GM18861 (cell line): Measurements from ENCODE around the gene TYMP.

Source experiments
- ATAC-seq: cut with Tn5 transposase; IDR thresholded peaks from one replicate; pipeline ENCODE4 v1.9.1; 2021; ENCODE audit not compliant: unreplicated experiment

Gene TYMP

GRCh38 chr22:50563413-50564160 lies 33.8 kb upstream of the TYMP start:
- no peak for ATAC-seq

- ATAC-seq: peak; percentile 73
Observed at GRCh38 chr22:50562523-50563412, 33.0 kb upstream of the TYMP start, which contains the start of gene SYCE3. Gene SYCE3 (minus strand): TSS chr22:50562919. CDS start chr22:50556405, 6,514 bp downstream.

- no peak for ATAC-seq
Observed at GRCh38 chr22:50561401-50562358, 31.9 kb upstream of the TYMP start.

GRCh38 chr22:50560034-50560433 lies 30.2 kb upstream of the TYMP start:
- ATAC-seq: no peak

GRCh38 chr22:50556703-50557102 lies 26.9 kb upstream of the TYMP start:
- ATAC-seq: no peak

DNA sequence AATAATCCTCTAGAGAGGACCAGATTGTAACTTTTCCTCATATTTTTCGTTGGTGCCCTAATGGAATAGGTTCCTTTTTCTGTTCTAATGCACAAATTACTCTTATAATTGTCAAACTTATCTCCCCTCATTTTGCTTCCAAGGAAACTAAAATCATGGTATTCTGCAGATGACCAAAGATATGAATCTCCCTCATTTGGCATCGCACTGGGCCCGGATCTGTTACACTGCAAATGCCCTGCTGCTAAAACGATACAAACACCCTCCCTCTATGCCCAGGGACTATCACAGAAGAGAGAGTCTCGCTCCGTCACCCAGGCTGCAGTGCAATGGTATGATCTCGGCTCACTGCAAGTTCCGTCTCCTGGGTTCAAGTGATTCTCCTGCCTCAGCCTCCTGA lies 23.5 kb upstream of the TYMP start:
- no peak for ATAC-seq

DNA sequence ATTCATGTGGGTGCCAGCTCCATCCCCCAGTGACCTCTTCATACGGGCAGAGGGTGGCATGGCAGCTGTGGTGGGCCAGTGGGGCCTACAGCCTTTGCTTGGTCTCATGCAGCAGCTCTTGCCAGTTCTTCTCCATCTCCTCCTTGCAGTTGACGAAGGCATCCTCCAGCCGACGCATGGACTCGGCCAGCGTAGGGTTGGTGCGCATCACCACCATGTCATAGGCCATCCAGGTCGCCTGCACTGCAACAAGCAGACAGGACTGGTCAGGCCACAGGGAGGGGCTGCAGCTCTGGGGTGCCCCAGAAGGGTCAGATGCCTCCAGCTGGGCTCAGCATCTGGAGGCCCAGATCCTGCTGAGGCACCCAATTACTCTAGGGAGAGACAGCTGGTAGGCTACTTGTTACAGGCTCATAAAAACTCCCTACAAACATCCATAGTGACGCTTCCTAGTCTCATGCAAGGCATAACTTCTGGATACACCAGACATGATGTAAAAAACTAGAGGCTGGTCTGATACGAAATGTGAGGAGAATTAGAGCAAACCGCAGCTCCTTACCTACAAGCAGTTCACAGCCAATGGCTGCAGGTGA lies 21.4 kb upstream of the TYMP start:
- ATAC-seq: no peak

- no peak for ATAC-seq
Observed at GRCh38 chr22:50550395-50550794, 20.6 kb upstream of the TYMP start.

- no peak for ATAC-seq
Observed at GRCh38 chr22:50548921-50549790, 19.3 kb upstream of the TYMP start.

GRCh38 chr22:50548040-50548920 lies 18.5 kb upstream of the TYMP start:
- ATAC-seq: no peak

GRCh38 chr22:50547263-50547985 lies 17.6 kb upstream of the TYMP start:
- ATAC-seq: no peak

GRCh38 chr22:50546326-50547262 lies 16.8 kb upstream of the TYMP start:
- no peak for ATAC-seq

- no peak for ATAC-seq
Observed at GRCh38 chr22:50545522-50546325, 15.9 kb upstream of the TYMP start, which contains the start of gene KLHDC7B. Gene KLHDC7B (plus strand): TSS chr22:50545899. CDS start chr22:50546244, 345 bp downstream.

DNA sequence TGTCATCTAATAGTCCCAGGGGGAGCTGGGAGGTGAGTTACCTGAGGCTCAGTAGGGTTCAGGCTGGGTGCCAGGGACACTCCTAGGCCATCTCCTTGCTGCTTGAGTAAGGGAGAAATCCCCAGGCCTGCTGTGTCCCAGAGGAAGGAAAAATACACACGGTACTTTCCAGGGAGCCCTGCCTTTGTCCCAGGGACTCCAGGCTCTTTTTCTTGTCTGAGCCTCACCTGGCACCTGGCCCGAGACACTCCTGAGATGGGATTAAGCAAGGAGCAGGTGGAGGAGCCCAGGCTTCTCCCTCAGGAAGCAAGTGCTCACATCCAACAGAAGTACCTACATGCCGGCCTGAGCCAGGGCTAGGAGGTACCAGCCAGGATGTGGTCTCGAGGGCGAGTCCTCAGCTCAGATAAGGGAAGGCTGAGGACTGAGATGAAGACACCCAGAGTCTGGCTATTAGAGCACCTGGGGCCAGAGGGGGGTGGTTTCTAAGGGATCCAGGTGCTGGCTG lies 15.0 kb upstream of the TYMP start:
- ATAC-seq: no peak

- no peak for ATAC-seq
Observed at GRCh38 chr22:50544078-50544745, 14.4 kb upstream of the TYMP start.
